Limb (tissue), 2 donors: ENCODE data around the gene PROCA1.
"Not testable (repeated sequence)": the region's sequence is repeated elsewhere in the genome, so short reads cannot be mapped to it uniquely, and the experiment has no call there.

ENCODE experiments used
- DNase-seq, 2 donors: peaks; one replicate each; pipeline ENCODE4 v3.0.0-alpha.2; 2016; ENCODE audit errors: extremely low spot score in 2 of 2

The PROCA1 gene

DNA sequence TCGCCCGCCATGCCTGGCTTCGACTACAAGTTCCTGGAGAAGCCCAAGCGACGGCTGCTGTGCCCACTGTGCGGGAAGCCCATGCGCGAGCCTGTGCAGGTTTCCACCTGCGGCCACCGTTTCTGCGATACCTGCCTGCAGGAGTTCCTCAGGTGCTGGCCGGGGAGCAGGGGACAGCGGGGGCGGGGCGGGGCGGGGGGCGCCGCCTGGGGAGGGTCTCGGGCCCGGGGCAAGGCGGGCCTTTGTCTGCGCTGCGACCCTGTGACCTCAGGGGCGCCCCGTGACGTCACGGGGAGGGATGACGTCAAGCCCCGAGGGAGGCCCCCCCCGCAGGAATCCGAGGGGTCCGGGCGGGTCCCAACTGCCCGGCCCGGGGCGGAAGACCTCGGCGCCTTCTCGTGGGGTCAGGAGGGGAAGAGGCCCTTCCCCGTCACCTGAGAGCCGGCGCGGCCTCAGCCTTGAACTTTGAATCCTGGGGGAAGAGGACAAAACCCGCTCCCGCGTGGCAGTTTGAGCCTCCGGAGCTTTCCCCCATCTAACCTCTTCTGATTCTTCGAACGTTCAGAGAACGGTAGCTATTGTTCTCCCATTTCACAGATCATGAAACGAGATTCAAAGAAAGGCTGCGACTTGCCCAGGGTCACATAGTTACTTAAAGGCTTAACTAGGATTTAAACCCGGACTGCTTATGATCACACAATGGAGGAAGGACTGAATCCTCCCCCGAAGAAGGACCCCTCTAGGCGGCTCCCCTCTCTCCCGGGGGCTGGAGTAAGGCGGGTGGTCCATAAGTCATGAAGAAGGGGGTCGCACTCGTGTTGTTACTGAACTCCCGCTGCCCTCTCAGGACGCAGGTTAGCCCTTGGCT, 32.6 kb upstream of the PROCA1 start:
- peak; percentile 40 to 91 for DNase-seq

DNA sequence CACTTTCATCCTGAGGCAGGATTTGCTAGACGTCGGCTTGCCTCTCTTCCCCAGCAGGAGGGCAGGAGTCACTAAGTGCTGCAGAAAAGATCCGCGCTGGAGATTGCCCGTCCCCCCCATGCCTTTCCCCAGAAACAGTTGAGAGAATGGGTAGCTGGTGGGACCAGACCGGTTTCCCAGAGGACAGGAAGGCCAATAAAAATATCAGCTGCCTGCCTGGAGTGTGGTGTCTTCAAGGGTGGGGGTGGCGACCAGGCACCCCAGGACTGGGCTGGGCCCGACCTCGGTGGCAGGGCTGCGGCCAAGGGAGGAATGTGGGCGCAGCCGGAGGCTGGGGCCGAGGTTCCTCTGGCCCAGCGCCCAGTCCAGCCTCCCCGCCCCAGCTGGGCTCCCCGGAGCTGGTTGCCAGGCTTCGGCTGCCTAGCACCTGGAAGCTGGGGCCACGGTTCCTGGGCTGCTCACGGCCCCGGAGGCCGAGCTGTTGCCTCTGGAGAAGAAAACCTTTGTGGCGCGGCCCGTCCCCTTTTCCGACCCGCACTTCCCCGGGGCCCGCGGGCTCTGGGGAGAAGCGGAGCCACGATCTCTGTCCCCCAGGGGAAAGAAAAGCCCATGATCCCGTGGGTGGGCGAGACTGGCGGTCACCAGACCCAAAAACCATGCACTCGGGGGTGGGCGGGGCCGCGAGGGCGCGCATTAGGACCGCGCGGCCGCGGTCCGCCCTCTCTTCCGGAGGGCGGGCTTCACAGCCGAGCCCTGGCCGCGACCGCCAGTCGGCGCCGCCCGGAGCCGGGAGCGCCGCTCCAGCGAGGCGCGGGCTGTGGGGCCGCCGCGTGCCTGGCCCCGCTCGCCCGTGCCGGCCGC, 31.8 kb upstream of the PROCA1 start, which contains the start of gene TRAF4:
TRAF4 (plus strand) TSS at position 769 of the 861 bp plus-strand sequence. CDS start 102 bp downstream, outside the sequence.
- peak; percentile 83 to 89 for DNase-seq

DNA sequence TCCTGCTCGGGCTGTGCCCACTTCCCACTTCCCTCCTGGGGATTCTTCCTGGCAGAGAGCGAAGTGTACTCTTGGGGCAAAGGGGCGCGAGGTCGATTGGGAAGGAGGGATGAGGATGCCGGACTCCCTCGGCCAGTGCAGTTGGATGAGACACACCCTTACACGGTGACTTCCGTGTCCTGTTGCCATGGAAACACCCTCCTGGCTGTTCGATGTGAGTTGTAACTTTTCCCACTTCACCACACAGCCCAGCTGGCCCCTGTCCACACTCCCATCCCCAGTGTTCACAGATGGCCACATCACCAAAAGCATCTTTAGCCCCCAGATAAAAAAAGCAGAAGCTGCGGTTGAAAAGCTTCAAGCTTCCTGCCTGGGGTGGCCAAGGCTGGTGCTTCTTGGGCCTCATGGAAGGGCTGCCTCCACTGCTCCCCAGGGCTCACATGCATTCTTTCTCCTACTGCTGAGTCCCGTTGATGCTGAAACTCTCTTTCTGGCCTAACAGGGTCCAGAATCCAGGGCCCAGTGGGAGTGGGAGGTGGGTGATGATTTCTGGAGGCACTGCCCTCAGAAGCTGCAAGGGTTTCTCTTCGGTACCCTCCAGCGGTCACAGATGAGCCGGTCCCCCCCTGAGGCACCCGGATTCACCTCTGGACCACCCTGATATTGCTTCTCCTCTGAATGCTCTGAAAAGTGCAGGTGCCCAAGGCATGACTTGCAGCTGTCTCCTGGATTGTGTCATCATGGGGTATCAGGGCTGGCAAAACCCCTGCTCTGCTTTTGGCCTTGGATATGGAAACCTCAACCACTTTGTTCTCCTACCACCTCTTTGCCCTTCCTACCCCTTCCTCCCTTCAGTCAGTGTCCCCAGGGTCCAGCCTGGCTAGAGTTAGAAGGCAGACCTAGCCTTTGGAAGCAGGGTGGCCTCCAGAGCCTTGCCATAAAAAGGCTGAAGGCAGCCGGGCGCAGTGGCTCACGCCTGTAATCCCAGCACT, 30.0 kb upstream of the PROCA1 start:
- DNase-seq = no peak

- no peak for DNase-seq
These were observed 29.0 kb upstream of the PROCA1 start for GRCh38 chr17:28740406-28741357.

GRCh38 chr17:28738680-28739384, 27.1 kb upstream of the PROCA1 start:
- DNase-seq = no peak

DNA sequence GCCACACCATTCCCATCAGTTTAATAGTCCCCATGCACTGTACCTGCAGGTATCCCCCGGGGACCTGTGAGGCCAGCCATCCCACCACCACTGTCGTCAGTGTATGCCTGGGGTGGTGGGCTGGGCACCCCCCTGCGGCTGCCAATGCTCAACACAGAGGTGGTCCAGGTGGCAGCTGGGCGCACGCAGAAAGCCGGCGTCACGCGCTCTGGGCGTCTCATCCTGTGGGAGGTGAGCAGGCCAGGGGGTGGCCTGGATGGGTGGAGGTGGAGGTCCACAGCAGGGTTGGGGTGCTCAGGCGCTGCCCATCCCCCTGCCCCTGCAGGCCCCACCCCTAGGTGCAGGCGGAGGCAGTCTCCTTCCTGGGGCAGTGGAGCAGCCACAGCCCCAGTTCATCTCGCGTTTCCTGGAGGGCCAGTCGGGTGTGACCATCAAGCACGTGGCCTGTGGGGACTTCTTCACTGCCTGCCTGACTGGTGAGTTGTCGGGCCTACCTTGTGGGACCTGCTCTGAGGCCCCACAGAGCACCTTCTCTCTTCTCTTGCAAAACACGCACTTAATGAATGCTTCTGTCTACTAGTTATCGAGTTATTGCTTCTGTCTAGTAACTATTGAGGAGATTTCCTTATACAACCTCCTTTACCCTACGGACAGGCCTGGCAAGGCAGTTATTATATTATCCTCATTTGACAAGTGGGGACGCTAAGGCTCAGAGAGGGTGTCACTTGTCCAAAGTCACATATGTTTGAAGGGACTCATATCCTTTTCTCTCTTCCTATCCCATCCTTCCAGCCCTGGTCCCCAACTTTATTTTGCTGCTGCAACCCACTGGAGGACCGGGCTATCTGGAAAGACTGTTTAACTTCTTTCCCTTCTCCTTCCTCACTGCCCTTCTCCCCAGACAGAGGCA, 26.3 kb upstream of the PROCA1 start:
- DNase-seq = no peak

- DNase-seq = no peak
These were observed 25.6 kb upstream of the PROCA1 start for GRCh38 chr17:28737316-28737715.

DNA sequence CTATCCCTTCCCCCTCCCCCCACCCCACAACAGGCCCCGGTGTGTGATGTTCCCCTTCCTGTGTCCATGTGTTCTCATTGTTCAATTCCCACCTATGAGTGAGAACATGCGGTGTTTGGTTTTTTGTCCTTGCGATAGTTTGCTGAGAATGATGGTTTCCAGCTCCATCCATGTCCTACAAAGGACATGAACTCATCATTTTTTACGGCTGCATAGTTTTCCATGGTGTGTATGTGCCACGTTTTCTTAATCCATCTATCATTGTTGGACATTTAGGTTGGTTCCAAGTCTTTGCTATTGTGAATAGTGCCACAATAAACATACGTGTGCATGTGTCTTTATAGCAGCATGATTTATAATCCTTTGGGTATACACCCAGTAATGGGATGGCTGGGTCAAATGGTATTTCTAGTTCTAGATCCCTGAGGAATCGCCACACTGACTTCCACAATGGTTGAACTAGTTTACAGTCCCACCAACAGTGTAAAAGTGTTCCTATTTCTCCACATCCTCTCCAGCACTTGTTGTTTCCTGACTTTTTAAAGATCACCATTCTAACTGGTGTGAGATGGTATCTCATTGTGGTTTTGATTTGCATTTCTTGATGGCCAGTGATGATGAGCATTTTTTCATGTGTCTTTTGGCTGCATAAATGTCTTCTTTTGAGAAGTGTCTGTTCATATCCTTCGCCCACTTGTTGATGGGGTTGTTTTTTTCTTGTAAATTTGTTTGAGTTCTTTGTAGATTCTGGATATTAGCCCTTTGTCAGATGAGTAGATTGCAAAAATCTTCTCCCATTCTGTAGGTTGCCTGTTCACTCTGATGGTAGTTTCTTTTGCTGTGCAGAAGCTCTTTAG, 24.5 kb upstream of the PROCA1 start:
- DNase-seq = not testable (repeated sequence)

DNA sequence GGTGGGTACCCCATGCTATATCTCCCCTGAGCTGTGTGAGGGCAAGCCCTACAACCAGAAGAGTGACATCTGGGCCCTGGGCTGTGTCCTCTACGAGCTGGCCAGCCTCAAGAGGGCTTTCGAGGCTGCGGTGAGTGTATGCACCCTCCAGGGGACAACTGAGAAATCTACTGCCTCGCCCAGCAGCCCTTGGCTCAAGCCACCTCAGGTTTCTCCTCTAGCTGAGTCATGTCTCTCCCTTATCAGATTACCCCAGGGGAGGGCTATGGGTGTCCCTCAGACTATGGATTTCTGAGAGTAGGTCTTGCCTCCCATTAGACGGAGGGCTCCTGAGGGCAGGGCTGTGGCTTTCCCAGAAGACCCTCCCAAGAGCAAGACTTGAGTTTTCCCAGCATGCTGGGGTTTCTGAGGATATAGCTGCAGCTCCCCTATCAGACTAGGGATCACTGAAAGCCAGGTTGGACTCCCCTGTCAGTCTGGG, 23.6 kb upstream of the PROCA1 start:
- no peak for DNase-seq

DNA sequence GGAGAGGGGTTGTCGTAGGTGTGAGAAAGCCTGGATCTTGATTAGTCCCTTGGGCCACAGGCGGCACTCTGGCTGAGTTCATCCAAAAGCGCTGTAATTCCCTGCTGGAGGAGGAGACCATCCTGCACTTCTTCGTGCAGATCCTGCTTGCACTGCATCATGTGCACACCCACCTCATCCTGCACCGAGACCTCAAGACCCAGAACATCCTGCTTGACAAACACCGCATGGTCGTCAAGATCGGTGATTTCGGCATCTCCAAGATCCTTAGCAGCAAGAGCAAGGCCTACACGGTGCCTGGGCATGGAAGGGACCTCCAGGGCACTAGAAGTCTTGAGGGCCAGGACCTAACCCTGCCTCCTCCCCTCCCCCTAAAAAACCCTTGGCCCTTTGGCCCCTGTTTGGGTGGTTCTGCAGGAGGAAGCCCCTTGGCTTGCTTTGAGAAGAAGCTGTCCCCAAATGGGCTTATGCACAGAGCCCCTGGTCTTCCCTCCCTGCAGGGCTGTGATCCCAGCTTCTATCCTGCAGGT, 23.1 kb upstream of the PROCA1 start:
- DNase-seq = no peak

GRCh38 chr17:28733346-28733745, 21.7 kb upstream of the PROCA1 start:
- no peak for DNase-seq

DNA sequence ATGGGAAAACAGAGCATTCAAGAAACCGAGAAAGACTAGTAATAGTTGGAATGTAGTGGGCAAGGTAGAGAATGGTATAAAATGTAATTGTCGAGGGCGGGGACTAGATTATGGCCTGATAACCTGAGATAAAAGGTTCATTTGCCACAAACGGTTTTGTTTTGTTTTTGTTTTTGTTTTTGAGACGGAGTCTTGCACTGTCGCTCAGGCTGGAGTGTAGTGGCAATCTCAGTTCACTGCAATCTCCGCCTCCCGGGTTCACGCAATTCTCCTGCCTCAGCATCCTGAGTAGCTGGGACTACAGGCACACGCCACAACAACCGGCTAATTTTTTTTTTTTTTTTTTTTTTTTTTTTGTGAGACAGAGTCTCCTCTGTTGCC, 18.3 kb upstream of the PROCA1 start:
- DNase-seq = no peak

DNA sequence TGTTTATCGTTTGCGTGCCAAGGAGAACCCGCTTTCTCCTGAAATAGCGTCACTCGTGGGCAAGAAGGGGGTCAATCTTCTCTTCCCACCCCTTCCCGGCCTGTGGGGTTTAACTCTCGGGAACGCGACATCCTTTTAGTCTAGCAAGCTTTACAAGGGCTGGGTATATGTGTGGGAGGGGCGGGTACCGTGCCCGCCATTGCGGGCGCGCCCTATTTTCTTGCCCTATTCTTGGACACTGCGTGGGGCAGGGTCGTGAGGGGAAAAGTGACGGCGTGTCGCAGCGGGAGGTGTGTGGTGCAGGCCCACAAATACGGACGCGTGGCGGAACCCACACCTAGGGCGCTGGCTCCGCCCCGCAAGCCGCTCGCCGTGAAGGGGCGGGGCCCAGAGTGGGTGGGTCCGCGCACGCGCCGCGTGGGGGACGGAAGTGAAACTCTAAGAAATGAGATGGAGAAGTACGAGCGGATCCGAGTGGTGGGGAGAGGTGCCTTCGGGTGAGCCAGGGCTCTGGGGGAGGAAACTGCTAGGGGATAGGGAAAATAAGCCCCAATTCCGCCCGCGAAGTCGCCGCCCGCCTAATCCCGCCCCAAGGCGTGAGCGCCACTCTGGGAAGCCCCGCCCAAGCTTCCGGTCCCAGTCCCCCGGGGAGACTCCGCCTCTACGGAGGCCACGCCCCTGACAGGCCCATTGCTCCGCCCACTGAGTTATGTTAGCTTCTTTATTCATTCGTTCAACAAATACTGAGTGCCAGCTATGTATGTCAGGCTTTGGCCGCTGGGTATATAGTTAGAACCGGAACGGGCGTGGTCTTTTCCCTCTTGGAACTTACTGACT, 16.9 kb upstream of the PROCA1 start, which contains the start of gene NEK8:
NEK8 (plus strand) TSS at position 425 of the 837 bp plus-strand sequence; CDS start at position 451, 26 bp downstream.
- DNase-seq = peak; percentile 95 to 97

GRCh38 chr17:28726627-28727491, 15.2 kb upstream of the PROCA1 start:
- DNase-seq = peak; percentile 96

GRCh38 chr17:28726226-28726626, 14.5 kb upstream of the PROCA1 start, which contains the start of gene TLCD1:
TLCD1 (minus strand) TSS chr17:28726233; CDS start chr17:28726097, 136 bp downstream.
- DNase-seq = peak; percentile 42 to 84
